OCI-LY3 (cell line): ENCODE results near the gene HSPG2.
"Not testable (repeated sequence)": the region's sequence is repeated elsewhere in the genome, so short reads cannot be mapped to it uniquely, and the experiment has no call there.

Source experiments
- H2AFZ ChIP-seq: fragments of 200-600, 300-600 bp; shearing (Covaris generic); 2 replicates; pipeline ENCODE4 v1.6.0; 2014; ENCODE audit warnings: antibody characterized with exemption, low read depth, low read length
- H3K27ac ChIP-seq: fragments of 200-600, 300-600 bp; sonication (generic); 2 replicates; pipeline ENCODE4 v1.5.1; 2014; ENCODE audit warnings: mild to moderate bottlenecking, low read length, moderate library complexity, mixed read lengths
- H3K27me3 ChIP-seq: fragments of 200-600, 300-600 bp; sonication (generic); 2 replicates; pipeline ENCODE4 v1.6.1; 2014; ENCODE audit warnings: low read depth, low read length, mixed read lengths
- H3K36me3 ChIP-seq: fragments of 200-600, 300-600 bp; sonication (generic); replicated peaks from 2 replicates; pipeline ENCODE3; 2014; ENCODE audit warnings: low read depth, low read length, mixed read lengths
- H3K4me1 ChIP-seq: fragments of 300-600, 200-600 bp; sonication (generic); 2 replicates; pipeline ENCODE4 v1.6.1; 2014; ENCODE audit warnings: low read length, mixed read lengths
- H3K4me2 ChIP-seq: fragments of 200-600, 300-600 bp; sonication (generic); 2 replicates; pipeline ENCODE4 v1.6.1; 2014; ENCODE audit warnings: low read length, mixed read lengths
- H3K4me3 ChIP-seq: fragments of 300-600, 200-600 bp; sonication (generic); 2 replicates; pipeline ENCODE4 v1.5.1; 2014; ENCODE audit warnings: antibody characterized with exemption, mild to moderate bottlenecking, low read length, moderate library complexity
- H3K79me2 ChIP-seq: fragments of 300-600, 200-600 bp; shearing (Covaris generic); 2 replicates; pipeline ENCODE4 v1.6.1; 2014; ENCODE audit warnings: mild to moderate bottlenecking, low read length, mixed read lengths
- H3K9ac ChIP-seq: fragments of 300-600, 200-600 bp; shearing (Covaris generic); 2 replicates; pipeline ENCODE4 v1.6.0; 2014; ENCODE audit warnings: mild to moderate bottlenecking, low read length, moderate library complexity
- H3K9me3 ChIP-seq: fragments of 200-600, 300-600 bp; shearing (Covaris generic); 2 replicates; pipeline ENCODE4 v1.6.1; 2014; ENCODE audit warnings: low read length, mixed read lengths; ENCODE audit not compliant: insufficient read depth
- H4K20me1 ChIP-seq: fragments of 200-600, 300-600 bp; sonication (generic); 2 replicates; pipeline ENCODE4 v1.6.1; 2016; ENCODE audit warnings: low read length, mixed read lengths; ENCODE audit not compliant: insufficient read depth

HSPG2 gene

DNA sequence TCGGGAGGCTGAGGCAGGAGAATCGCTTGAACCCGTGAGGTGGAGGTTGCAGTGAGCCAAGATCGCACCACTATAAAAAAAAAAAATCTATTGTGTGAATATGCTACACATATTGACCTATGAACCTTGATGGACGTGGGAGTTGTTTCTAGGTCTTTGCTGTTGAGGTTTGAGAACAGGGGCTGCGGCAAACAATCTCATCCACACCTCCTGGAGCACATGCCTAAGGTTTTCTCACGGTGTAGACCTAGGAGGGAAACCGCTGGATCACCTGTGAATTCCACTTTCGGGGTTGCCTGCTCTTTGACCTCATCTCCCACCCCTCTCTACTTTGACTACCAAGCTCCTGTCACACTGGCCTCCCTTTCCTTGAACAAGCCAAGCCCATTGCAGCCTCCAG lies 38.2 kb upstream of the HSPG2 start:
- not testable (repeated sequence) for H3K4me2 ChIP-seq, H3K9ac ChIP-seq, H4K20me1 ChIP-seq, H3K36me3 ChIP-seq, H3K4me1 ChIP-seq, H3K27ac ChIP-seq, H3K27me3 ChIP-seq, H2AFZ ChIP-seq, H3K79me2 ChIP-seq, H3K4me3 ChIP-seq, H3K9me3 ChIP-seq

DNA sequence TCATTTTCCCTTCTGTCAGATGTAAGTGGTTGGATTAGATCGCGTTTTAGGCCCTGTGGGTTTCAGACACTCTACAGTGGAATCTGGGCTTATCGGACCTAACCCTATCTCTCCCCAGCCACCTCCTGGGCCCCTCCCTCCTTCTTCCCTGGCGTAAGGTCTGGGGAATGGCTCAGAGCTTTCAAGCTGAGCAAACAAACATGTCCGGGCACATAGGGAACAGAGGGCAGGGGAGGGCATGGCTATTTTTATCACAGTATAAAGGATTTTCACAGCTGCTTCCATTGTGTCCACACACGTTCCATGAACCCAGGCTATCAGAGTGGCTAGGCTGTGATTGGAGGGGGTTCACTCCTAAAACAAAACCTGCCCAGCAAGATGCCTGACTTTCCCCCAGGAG lies 37.6 kb upstream of the HSPG2 start:
- not testable (repeated sequence) for H3K4me1 ChIP-seq, H3K9me3 ChIP-seq, H3K27me3 ChIP-seq, H3K4me3 ChIP-seq, H3K79me2 ChIP-seq, H3K4me2 ChIP-seq, H3K27ac ChIP-seq, H2AFZ ChIP-seq, H4K20me1 ChIP-seq, H3K36me3 ChIP-seq, H3K9ac ChIP-seq

DNA sequence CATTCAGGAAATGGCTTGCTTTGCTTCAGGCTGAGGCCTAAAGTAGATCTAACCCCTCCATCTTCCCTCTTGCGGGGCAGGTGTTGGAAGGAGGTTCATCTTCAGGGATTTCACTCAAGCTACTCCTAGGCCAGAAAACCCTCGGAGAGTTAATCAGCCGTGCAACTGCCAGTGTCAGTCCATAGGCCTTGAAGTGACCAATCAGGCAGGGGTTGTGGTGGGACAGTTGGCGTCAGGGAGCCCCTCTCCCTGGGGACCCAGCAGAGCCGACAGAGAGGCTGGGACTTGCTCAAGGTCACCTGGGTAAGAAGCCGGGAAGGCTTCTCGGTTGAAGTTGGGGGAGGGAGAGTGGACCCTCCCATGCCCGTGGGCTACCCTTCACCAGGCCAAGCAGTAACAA lies 36.8 kb upstream of the HSPG2 start:
- not testable (repeated sequence) for H4K20me1 ChIP-seq, H3K4me3 ChIP-seq, H3K9me3 ChIP-seq, H3K4me2 ChIP-seq, H3K27ac ChIP-seq, H3K36me3 ChIP-seq, H2AFZ ChIP-seq, H3K79me2 ChIP-seq, H3K27me3 ChIP-seq, H3K9ac ChIP-seq, H3K4me1 ChIP-seq

DNA sequence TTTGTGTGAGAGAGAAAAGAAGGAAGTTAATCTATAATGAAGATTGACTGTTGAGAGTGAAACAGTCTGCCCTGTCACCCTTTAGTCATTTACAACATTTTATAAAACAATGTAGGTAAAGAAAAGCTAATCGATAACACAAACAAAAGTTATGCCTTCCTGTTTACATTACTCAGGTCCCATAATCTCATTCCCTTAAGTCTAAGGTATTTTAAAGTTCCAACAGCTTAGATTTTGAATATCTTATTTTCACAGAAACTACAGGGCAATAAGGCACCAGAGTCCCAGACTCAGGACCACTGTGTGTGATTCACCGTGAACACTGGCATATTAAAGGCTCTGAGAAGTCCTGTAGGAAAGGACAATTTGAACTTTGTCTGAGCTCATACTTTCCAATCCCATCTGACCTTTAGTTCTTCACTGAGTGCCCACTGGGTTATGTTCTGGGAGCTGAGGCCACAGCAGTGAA lies 35.9 kb upstream of the HSPG2 start:
- H3K4me1 ChIP-seq, H3K79me2 ChIP-seq, H3K36me3 ChIP-seq, H3K27ac ChIP-seq, H3K4me2 ChIP-seq, H4K20me1 ChIP-seq, H2AFZ ChIP-seq, H3K4me3 ChIP-seq, H3K27me3 ChIP-seq, H3K9me3 ChIP-seq, H3K9ac ChIP-seq: not testable (repeated sequence)

DNA sequence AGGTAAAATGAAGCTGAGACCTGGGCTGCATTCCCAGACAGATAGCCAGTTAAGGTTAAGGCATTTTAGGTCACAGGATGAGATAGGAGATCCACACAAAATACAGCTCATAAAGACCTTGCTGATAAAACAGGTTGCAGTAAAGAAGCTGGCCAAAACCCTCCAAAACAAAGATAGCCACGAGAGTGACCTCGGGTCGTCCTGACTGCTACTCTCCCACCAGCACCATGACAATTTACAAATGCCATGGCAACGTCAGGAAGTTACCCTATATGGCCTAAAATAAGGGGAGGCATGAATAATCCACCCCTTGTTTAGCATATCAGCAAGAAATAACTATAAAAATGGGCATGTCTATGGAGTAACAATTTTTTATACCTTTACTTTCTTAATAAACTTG lies 33.4 kb upstream of the HSPG2 start:
- H3K9ac ChIP-seq, H3K27ac ChIP-seq, H3K4me1 ChIP-seq: not testable (repeated sequence)

DNA sequence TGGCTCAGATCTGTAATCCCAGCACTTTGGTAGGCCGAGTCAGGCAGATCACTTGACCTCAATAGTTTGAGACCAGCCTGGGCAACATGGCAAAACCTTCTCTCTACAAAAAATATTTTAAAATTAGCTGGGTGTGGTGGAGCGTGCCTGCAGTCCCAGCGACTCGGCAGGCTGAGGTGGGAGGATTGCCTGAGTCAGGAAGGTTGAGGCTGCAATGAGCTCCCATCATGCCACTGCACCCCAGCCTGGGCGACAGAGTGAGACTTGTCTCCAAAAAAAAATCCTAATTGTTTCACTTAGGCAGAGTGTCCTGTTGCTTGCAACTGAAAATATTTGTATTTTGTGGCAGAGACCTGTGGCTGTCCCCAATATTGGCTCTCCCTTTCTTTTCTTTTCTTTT lies 32.0 kb upstream of the HSPG2 start:
- not testable (repeated sequence) for H3K9ac ChIP-seq, H3K4me1 ChIP-seq, H3K4me3 ChIP-seq, H3K27me3 ChIP-seq, H3K79me2 ChIP-seq, H3K36me3 ChIP-seq, H3K9me3 ChIP-seq, H3K4me2 ChIP-seq, H3K27ac ChIP-seq, H4K20me1 ChIP-seq, H2AFZ ChIP-seq

More for the DNA sequence above, 33.4 kb upstream of the HSPG2 start:
- not testable (repeated sequence) for H3K36me3 ChIP-seq, H3K4me2 ChIP-seq, H3K79me2 ChIP-seq, H4K20me1 ChIP-seq, H3K4me3 ChIP-seq, H2AFZ ChIP-seq, H3K27me3 ChIP-seq, H3K9me3 ChIP-seq

DNA sequence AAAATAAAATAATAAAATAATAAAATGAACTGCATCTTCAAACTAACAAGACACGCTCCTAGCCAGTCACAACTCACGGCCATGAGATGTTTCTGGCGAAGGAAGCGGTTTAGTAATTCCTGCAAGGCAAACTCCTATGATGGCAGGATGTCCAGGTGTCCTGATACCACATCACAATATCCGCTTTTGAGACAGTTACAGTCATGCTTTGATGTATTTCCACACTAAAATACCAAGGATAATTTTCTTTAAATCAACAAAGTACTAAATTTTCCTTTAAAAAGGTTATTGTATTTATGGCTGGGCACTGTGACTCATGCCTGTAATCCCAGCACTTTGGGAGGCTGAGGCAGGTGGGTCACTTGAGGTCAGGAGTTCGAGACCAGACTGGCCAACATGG lies 30.1 kb upstream of the HSPG2 start:
- H3K9ac ChIP-seq, H3K4me1 ChIP-seq, H3K9me3 ChIP-seq, H4K20me1 ChIP-seq, H3K79me2 ChIP-seq, H3K27me3 ChIP-seq, H3K36me3 ChIP-seq, H2AFZ ChIP-seq, H3K4me2 ChIP-seq, H3K4me3 ChIP-seq, H3K27ac ChIP-seq: not testable (repeated sequence)
